OCI-M2 (cell line): ENCODE measurements around the gene IGFL3.

Experiments used
- DNase-seq: peaks from one replicate; lab custom pipeline; 2025; ENCODE audit not compliant: unreplicated experiment; lab: John Stamatoyannopoulos, UW

The IGFL3 gene

DNA sequence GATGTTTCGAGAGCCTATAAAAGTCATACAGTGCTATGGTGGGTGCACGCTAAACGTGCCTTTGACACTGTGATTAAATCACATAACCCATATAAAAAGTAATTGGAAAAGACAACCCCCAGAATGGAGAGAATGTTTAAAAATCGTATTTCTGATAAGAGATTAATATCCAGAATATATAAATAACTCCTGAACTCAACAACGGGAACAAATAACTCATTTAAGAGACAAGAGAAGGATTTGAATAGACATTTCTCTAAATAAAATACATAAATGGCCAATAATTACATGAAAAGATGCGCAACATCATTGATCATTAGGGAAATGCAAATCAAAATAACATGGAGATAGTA, 46.7 kb downstream of the IGFL3 start:
- DNase-seq = no peak

DNA sequence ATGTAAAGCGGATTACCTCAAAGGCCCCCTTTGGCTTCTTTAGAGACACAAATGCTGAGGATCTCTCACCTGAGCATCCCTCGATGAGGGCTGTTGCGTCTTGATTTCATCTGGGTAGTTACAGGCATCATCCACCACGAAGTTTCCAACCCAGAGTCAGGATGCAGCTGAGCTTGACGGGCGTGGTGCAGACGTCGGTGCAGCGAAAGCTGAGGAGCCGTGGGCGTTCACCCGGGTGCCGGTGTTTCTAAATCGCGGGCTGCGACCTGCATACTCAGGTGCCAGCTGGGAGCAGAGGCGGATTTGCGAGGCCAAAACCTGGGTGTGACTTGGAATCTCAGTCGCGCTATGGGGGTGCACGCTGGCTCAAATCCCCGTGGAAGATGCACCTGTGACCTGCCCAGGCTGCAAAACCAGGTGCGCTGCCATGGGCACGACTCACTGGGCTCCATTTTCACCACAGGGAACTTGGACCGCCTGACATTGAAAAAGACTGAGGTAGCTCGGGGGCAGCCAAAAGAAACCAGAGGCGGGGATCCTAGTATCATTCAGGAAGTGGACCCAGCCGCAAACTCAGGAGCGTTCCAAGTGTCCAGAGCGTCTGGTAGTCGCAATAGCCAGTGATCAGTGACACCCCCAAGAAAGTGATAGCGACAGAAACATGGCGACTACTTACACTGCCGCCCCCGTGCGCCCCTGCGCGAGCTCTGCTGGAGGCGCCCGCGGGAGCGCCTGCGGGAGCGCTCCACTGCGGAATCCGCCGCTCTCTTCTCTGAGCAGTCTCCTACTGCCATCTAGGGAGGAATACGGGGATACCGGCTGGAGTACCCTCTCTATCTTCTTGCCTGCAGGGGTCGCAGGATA, 47.3 kb downstream of the IGFL3 start:
- DNase-seq = peak; percentile 8

DNA sequence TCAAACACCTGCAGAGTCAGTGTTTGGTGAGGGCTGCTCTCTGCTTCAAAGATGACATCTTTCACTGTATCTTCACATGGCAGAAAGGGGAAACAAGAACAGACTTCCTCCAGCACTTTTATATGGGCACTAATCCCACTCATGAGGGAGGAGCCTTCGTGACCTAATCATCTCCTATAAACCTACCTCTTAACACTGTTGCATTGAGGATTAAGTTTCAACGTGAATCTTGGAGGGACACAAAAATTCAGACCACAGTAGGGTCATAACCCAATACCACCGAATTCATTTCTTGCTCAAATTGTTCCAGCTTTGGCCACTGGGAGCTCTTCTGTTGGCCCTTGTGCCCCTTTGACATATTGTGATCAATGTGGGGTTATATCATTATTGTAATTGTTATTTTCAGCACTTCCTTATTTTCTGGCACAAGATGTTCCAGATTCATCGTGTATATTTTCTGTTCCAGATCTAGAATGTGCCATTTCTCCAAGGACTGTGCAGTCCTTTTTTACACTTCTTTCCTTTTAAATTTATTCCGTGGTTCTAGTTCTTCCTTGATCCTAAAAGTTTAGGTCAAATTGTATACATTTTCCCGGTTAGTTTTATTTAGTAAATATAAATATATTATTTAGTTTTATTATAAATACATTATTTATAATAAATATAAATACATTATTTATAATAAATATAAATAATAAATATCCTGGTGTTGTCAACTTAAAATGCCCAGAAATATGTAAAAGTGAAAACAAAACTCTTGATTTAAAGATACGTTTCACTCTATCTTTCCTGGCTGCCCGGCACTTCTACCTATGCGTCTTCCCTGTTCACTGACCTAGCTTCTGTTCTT, 48.2 kb downstream of the IGFL3 start:
- no peak for DNase-seq

DNA sequence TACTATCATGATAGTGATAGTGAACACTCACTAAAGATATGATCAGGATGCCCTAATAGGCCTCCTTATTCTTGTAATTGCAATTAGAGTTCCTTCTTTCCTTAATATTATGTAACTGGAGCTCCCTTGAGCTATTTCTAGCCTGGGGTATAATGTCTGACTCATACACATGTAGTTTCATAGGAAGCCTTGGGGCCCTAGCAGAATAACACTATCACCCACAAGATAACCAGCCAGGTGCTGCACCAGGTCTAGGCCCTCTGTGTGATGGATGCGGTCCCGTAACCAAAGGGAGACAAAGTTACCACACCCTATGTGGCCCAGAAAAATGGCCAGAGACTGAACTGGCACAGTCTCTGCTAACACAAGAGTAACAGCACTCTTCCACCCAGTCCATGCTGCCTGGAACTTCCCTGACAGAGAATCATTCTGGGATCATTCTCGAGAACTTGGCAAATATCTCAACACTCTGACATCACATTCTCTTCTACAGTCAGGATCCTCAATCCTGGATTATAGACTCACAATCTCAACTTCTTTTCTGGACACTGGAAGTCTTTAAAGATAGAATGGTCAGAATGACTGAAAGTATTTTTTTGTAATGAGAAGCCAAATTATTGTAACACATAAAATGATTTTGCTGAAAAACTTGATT, 51.1 kb downstream of the IGFL3 start:
- no peak for DNase-seq
